Kidney glomerular epithelial cell (primary cell): ENCODE results near the gene GHDC.

Experiments used
- DNase-seq: peaks from one replicate; lab custom pipeline; 2025; lab: John Stamatoyannopoulos, UW

The GHDC gene

GRCh38 chr17:42182927-42183734 lies 11.2 kb downstream of the GHDC start:
- peak; percentile 5 for DNase-seq

DNA sequence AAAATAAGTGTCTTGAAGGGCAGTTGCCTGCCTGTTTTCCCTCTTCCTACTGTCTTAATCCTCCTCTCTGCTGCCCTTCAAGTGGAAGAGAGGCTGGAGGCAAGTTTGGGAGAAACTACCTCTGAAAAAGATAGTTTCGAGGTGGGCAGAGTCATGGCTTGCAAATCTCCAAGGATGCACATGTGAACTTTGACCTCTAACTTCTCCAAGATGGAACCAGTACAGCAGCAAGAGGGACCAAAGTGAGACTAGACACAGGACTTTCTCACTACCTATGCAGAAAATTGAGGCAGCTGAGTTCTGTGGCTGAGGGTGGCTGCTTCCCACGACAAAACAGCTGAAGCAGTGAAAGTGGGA lies 12.5 kb downstream of the GHDC start:
- no peak for DNase-seq

GRCh38 chr17:42180922-42181850 lies 13.1 kb downstream of the GHDC start, which contains the start of gene KCNH4:
TSS of gene KCNH4 (minus strand) at chr17:42181142. CDS start at chr17:42180945, 197 bp downstream.
- peak; percentile 39 for DNase-seq

DNA sequence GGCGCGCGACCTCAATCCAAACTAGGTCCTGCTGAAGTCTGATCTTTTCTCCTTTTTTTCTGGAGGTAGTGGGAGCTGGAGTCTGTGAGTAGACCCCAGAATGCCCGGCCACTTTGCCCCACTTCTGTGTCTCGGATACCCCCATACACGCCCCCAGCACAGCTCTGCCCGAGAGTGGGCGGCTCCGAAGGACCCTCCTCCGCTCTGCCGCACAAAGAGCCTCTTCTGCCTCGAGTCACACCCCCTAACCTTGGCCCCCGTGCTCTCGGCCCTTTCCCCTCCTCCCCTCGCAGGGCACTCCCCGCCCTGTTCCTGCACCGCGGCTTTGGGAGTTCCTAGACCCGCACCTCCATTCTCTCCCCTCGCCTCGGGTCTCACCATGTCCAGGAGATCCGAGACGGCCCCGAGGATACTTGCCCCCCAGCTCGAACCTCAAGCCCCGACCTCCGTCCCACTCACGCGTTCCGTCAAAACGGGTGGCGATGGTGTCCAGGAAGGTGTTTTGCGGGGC lies 13.8 kb downstream of the GHDC start:
- no peak for DNase-seq

DNA sequence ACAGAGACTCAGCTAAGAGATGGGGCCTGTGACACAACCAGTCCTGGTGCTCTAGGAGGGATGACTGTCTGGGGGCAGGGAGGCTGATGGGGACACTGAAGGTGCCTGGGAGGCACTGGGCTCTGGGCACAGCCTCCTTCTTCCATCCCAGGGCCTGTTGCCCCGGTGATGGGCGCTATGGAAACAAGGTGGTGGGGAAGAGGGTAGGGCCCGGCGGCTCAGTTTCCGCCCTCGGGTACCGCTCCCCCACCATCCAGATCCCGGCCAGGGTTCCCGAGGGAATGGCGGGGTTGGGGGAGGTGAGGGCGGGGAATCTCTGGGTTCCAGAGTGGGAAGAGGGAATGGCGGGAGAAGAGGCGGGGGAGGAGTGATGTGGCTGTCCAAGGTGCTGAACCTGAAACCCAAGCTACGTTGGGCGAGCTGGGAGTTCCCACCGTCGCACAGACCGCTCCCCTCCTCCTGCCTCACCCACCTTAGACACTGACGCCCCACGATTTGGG lies 14.3 kb downstream of the GHDC start:
- no peak for DNase-seq

DNA sequence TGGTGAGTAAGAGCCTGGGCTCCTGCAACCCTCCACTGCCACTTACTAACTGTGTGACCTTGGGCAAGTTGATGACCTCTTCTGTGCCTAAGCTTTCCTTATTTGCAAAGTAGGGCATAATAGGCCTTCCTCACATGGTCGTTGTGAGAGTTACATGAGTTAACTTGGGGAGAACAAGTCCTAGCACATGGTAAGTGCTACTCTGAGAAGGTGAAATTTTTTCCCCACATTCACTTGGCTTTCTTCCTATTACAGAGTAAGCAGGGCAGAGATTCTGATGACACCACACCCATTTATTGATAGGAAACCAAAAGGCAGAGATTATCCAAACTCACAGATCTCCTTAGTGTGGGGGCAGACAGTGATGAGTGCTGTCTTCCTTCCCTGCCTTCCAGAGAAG lies 15.0 kb downstream of the GHDC start:
- no peak for DNase-seq

DNA sequence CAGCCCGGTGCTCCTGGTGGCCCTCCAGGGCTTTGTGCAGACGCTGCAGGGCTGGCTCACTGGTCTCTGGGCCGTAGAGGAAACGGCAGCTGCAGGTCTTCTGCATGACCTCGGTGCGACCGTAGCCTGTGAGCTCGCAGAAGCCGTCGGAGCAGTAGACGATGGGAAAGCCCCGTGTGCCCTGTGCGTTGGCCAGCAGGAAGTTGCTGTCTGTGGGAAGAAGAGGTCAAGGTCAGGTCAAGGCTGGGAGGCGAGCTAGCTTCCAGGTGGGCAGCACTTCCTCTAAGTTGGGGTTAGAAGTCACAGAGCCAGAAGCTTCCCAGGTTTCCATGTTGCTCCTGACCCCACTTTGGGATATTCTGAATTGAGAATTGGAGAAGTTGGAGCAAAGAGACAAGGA lies 15.5 kb downstream of the GHDC start:
- DNase-seq: no peak

- DNase-seq: no peak
Observed at GRCh38 chr17:42177684-42178083, 16.6 kb downstream of the GHDC start.

- DNase-seq: no peak
Observed at GRCh38 chr17:42174126-42174783, 20.0 kb downstream of the GHDC start.

GRCh38 chr17:42171831-42172230 lies 22.5 kb downstream of the GHDC start:
- DNase-seq: no peak

GRCh38 chr17:42169351-42169750 lies 24.9 kb downstream of the GHDC start:
- DNase-seq: no peak

- DNase-seq: no peak
Observed at GRCh38 chr17:42167807-42168206, 26.5 kb downstream of the GHDC start.

DNA sequence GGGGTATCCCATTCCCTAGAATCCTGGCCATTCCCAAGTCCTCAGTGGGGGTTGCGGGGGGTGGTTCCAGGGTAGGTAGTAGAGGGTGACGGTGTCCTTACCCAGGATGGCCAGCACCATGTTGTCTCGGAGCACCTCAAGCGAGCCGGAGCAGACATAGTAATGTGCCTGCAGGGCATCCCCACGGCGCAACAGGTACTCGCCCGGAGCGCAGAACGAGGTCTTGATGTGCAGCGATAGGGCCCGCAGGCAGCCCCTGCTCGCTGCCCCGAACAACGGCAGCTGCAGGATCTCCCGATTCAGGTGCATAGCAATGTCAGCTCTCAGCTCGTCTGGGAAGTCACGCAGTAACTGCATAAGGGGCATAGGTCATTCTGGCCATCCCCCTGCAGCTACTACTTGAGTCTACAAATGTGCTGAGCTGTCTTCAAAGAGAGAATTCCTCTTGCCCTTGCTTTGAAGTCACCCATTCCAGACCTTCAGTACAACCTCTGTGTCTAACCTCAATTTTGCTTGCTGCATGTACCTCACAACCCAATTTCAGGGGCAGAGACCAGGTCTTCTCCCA lies 28.0 kb downstream of the GHDC start:
- no peak for DNase-seq

GRCh38 chr17:42165751-42166150 lies 28.5 kb downstream of the GHDC start:
- no peak for DNase-seq

DNA sequence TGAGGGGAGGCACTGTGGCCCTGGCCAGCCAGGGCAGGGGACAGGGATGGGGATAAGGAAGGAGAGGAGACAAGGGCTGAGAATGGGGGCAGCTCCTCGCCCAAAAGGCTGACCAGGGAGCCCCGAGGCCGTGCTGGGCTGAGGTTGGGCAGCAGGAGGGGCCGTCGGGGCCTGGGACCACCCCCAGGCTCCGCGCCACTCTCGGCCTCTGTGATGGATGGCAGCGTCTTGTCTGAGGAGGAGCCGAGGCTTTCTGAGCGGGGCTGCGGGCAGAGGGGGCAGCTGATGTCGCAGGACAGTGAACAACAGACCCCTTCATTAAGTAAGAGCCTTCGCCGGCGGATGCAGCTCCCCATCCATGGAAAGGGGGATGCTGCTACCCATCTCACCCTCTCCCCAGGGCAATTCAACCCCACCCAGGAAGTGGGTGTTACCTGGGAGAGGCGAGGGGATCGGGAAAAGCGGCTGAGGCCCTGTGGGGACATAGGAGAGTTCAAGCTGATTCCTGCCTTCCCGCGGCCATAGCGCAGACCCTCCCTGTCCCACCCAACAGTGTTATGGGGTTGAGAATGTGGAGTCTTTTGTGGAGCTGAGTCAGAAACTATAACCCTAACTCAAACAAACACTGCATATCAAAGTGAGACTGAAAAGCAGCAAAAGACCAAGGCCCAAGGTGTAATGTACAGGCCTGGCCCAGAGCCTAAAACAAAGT lies 30.4 kb downstream of the GHDC start:
- DNase-seq: no peak

- no peak for DNase-seq
Observed at GRCh38 chr17:42163113-42163512, 31.2 kb downstream of the GHDC start.

GRCh38 chr17:42160531-42160910 lies 33.8 kb downstream of the GHDC start:
- DNase-seq: no peak

GRCh38 chr17:42159796-42160530 lies 34.3 kb downstream of the GHDC start:
- DNase-seq: no peak

DNA sequence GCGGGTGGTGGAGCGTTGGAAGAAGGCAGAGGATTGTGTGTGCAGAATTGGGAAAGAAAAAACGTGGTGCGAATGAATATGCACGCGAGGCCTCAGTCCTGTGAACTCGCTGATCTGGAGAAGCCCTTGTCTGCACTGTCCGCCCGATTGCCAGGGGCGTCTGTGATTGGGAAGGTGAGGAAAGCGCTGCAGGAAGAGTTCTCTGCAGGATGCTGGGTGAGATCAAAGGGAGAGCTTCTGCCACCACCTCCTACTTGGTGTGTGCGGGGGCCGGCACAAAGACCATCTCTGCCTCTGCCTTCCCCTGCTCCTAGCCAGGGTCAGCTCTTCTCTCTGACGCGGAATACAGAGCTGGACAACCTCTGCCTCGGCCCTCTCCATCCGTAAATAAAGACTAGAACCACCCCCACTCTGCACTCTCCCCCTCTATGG lies 38.7 kb downstream of the GHDC start:
- DNase-seq: no peak
